ENCODE data around the gene NADK2.
"Not testable (repeated sequence)": the region's sequence is repeated elsewhere in the genome, so short reads cannot be mapped to it uniquely, and the experiment has no call there.

Gene NADK2

DNA sequence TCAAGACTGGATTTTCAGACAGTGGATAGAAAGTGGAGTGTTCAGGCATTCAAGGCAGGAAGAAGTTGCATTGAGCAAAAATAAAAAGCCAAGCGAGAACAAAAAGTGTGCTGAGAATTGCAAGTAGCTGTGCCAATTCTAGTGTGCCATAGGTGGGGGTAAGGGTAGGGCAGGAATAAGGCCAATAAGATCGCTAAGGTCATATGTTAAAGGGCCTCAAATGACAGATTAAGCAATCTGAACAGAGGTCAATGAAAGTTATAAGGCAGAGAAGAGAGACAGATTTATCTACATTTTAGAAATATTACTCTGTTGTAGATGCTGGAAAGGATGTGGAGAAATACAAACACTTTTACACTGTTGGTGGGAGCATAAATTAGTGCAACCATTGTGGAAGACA, 36.4 kb downstream of the NADK2 start:
- no peak for DNase-seq

DNA sequence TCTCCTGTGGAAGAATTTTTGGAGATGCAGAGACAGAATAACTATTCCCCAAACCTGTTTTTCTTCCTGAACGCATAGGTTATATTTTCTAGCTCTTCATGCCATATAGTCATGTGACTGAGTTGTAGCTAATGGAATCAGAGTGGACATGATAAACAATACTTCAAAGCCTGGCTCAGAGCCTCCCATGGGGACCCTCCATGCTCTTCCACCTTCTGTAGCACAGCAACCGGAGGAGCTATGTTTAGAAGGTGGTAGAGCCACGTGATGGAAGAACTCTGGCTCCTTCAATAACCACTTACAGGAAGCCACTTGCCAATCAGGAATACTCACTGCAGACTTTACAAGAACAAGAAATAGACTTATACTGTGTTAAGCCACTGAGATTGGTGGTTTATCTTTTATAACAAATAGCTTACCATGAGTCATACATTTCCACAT, 39.2 kb downstream of the NADK2 start:
- no peak for DNase-seq

DNA sequence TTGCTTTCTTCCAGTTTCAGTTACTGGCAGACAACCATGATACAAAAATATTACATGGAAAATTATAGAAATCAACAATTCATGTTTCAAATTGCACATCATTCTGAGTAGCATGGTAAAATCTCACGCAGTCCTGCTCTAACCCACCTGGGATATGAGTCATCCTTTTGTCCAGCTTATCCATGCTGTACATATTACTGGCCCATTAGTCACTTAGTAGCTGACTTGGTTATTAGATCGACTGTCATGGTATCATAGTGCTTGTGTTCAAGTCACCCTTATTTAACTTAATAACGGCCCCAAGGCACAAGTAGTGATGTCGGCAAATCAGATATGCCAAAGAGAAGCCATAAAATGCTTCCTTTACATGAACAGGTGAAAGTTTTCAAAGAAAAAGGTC, 41.2 kb downstream of the NADK2 start:
- no peak for DNase-seq

DNA sequence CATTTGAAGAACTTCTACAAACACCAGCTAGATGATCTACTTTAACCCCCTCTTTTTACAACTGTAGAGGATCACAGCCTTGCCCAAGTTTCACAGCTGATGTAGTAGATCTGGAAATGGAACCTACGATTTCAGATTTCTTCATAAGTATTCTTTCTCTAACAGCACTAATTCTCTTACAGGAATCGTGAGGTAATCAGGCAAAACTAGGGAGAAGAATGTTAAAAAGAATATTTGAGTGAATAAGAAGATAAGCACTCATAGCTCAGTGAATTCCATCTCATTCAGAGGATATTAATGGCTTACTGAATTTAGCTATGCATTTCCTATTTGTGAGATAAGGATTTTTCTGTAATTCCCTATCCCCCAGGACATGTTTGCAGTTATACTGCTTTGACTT, 42.1 kb downstream of the NADK2 start:
- no peak for DNase-seq

DNA sequence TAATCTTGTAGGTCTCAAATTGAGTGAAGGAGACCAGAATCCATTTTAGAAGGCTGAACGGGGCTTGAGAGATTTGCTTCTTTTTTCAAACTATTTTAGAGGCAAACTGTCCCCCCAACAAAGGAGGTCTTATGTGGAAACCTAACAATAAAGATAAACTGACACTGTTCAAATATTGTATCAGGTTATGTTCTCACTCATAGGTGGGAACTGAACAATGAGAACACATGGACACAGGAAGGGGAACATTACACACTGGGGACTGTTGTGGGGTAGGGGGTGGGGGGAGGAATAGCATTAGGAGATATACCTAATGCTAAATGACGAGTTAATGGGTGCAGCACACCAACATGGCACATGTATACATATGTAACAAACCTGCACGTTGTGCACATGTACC, 42.9 kb downstream of the NADK2 start:
- not testable (repeated sequence) for DNase-seq

DNA sequence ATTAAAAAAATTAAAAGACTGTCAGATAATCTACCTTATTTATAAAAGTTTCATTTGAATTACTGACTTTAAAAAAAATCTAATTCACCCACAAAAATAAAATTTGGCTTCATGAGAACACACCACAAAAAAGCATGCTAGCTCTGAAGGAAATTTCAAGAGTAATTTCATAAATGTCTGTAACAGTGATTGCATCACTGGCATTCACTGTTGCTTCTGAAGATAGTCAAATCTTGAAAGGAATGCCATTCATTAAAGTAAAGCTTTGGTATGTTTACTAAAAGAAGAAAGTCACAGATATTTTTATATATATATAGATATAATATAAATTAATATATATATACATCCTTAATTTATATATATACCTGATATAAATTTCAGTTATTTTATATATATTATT, 43.4 kb downstream of the NADK2 start:
- DNase-seq: no peak

DNA sequence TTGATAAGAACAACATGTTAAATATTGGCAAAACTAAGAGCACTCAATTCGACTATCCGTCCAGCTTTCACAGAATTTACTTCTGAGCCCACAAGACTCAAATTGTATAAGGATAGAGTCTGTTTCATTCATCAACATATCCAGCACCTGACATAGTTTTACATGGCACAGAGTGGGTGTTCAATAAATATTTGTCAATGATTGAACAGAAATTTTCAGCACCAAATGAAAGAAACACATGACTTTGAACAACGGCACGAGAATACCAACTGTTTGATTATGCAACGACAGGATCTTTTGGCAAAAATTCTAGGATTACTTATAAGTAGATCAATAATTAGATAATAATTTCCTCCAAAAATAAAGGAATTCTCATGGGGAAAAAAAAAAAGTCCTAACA, 48.0 kb downstream of the NADK2 start:
- DNase-seq: no peak

DNA sequence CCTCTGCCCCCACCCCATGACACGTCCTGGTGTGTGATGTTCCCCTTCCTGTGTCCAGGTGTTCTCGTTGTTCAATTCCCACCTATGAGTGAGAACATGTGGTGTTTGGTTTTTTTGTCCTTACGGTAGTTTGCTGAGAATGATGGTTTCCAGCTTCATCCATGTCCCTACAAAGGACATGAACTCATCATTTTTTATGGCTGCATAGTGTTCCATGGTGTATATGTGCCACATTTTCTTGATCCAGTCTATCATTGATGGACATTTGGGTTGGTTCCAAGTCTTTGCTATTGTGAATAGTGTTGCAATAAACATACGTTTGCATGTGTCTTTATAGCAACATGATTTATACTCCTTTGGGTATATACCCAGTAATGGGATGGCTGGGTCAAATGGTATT, 57.3 kb downstream of the NADK2 start:
- not testable (repeated sequence) for DNase-seq

DNA sequence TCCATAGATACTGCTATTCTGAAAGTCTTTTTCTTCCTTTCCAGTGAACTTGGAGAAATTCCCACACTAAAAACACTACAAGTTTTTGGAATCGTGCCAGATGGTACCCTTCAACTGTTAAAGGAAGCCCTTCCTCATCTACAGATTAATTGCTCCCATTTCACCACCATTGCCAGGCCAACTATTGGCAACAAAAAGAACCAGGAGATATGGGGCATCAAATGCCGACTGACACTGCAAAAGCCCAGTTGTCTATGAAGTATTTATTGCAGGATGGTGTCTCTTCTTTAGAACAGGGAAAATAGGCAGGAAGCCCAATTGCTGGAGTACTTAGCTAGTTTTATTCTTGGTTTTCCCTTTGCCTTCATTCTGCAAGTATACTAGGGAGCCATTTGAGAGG, 60.0 kb downstream of the NADK2 start:
- no peak for DNase-seq

DNA sequence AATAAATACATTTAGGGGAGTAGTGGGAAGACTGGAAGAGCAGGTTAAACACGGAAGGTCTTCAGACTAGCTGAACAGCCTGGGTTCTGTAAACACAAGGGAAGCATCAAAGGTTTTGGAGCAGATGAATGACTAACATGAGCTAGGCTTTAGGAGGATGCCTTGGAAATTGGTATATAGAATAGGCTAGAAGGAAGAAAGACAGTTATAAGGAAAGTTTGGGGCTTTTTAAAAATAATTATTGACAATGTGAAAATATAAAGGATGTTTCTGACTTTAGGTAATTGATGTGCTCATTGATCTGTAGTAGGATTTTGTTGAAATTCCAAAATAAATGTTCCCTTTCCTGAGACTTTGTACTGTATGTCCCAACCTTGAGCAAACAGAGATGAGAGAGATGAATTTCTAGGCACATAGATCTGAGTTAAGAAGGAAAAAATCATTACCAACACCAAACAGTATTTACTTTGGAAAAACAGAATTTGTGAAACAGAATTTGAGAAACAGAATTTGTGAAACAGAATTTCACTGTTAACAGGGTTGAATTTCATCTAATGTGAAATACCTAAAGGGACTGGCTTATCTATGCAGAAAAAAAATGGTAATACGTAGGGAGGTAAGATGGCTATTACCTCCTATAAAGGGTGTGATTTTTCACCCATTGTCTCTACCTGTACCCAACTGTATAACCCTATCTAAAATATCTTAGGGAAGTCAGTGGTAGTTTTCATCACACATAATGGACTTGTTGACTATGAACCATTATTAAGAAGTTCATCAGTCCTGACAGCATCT, 61.0 kb downstream of the NADK2 start:
- DNase-seq: no peak

DNA sequence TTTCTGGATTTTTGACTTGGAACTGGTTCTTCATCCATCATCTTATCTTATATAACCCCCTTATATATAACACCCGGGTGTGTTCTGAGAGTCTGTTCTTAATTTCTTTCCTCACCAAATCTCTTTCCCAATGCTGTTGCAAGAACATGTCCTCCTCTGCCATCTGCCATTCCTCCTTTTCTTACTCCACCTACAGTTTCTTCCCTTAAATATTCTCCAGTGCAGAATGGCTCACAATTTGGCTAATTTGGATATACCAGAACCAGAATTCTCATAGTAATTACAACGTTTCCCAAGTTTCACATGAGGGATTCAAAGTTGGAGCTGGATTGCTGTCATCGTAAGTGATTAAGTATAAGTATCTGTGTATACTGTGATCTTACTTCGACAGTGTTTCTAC, 61.8 kb downstream of the NADK2 start:
- DNase-seq: no peak

DNA sequence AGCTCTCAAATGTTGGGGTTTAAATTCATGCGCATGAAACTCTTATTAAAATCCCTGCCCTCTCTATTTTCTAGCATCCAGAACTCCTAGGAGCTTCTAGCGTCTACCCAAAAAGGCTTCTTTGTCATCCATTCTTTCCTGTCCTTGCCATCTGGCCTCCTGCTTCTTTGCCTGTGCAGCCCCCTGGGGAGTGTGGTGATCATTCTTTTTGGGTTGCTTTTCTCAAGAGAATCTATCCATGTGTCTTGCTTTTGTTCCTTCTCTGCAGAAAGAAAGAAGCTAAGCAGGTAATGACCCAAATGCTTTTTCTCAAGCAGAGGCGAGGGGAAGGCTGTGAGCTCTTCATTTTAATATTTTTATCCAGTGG, 63.2 kb downstream of the NADK2 start:
- no peak for DNase-seq

DNA sequence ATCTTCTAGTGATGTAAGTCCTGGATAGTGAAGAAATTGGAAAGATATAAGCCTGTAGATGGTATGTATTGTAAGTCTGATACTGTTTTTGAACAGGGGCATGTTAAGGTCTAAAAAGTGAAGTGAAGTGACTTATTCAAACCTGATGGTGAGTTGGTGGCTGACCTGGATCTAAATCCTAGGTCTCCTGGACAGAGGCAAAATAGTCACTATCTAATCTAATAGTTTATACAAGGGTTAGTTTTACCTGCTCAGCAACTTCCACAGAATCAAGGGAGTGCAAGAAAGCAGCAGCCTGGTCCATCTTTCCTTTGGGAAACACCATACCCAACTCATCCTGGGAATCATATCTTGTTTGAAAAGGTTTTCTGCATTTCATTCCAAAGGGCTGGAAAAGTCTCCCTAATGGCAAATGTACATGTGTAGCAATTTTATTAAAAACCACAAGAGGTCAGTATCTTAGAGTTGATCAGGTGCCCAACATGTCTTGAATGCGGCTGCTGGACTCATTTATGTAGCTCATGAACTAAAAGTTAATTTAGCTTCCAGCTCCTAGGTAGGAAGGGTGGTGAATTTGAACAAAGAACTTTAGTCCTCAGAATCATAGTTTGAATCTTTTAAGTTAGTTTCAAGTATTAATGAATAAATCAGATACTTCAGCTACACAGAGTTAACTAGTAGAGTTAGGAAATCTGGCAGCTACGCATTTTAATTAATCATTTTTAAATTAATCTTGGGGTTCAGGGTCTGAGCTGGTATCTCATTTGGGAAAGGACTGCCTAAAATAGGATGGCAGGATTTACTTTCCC, 63.8 kb downstream of the NADK2 start:
- no peak for DNase-seq

DNA sequence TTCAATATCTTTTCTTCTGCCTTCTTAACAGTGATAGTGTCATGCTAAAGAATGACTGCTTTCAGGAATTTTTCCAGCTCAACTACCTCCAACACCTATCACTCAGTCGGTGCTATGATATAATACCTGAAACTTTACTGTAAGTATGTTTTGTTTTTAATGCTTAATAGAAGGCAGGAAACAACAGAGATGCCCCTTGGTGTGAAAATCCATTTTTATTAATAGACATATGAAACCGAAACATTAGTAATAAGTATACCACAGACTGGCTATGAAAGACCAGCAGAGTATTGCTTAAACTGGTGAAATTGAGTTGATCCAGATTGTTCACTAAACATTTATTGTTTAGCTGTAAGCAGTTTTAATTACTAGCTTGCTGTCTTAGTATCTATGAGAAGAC, 64.6 kb downstream of the NADK2 start:
- no peak for DNase-seq

DNA sequence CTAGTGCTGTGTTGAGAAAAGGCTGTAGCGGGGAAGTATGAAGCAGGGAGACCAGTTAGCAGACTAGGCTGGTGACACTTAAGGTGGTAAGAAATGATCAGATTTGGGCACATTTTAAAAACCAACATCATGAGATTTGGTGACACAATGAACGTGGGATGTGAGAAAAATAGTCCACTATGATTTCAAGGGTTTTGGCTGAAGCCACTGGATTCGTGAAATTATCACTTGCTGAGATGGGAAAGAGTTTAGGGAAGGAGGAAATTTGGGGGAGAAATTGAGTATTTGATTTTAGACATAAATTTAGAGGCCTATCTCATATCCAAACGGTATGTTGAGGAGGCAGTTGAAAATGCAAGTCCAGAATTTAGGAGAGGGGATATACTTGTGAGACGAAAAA, 66.7 kb downstream of the NADK2 start:
- DNase-seq: no peak

DNA sequence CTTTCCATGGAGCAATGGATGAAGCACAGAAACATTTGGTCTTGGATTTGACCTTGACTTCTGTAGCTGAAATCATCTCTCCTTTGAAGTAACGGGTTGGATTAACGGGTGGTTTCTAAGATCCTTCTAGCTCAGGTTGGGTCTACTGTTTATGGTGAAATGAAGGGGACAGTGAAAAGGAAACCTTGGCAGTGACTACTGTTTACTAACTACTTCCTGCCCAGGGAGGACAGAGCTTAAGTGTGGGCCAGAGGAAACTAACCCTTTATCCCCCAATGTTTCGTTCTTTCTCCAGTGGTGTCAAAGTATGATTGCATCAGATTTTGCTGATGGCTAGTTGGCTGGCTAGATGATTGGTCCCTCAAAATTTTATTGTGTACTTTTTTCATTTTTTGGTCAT, 67.6 kb downstream of the NADK2 start:
- DNase-seq: no peak

DNA sequence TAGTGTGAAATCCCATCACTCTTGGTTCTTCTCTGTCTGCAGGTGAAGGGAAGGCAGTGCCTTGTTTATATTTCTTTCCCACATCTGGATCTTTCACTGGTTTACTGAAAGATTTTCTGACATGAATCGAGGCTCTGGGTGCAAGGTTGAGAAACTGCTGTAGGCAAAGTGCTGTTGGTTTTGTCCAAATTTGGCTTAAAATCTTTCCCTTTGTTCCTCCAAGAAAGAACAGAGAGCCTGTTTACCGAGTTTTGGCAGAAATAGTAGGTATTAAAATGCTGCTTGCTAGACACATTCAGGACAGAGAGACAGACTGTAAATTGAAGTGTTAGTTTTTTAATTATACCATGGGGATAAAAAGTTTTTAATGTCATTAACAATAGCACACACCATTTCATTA, 68.3 kb downstream of the NADK2 start:
- DNase-seq: no peak

DNA sequence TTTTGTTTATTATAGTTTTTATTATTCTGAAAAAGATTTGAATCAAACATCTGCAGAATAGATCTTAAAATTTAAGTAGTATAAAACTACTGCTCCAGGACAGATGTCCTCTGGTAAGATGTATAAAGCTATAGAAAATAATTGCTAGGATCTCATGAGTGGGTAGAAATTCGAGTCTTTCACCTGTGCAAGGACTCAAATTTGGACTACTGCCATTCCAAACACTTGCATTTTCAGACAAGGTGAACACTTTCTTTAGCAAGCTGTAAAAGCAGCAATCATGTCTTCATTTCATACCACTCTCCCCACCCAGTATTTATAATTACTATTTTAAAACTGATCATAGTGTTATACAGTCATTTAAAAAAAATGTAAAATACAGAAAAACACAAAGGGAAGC, 69.1 kb downstream of the NADK2 start:
- DNase-seq: no peak

DNA sequence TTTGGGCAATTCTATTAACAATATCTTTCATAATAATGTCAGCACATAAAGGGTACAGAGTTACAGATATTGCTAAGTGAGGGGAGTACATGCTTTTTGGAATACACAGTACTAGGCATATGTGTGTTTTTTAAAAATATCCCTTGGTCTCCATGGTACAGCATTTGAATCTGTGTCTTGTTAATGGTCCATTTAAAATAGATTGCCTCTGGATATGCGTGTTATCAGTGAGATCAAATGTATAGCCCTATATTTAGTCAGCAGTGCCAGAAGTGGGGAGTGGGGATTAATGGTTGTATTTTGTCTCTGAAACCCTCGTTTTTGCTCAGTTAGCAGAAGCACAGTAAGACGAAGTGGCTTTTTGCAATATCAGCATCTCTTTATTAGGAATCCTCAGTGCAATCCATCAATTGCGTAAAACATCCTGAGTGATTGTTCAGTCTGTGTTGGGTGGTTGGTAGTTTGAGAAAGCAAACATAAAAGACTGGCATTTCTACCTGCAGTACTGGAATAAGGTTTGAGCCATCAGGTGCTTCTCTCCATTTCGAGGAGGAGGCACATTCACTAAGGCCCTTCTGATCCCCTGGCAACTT, 70.8 kb downstream of the NADK2 start:
- no peak for DNase-seq

DNA sequence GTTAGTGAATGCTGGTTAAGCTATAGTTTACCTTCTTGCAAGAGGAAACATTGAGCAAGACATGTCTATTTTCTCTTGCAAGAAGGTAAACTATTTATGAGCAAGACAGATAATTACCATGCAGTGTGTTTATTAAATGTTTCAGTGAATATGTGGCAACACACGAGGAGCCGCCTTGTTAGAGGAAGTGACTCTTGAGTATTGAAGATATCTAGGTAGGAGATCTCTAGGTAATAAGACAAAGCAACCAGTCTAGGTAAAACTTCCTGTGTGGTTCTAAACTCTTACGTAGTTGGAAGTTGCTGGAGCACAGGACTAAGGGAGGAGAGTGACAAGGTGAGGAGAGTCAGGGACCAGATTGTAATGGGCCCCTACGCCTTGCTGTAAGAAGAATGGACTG, 73.0 kb downstream of the NADK2 start:
- DNase-seq: no peak

DNA sequence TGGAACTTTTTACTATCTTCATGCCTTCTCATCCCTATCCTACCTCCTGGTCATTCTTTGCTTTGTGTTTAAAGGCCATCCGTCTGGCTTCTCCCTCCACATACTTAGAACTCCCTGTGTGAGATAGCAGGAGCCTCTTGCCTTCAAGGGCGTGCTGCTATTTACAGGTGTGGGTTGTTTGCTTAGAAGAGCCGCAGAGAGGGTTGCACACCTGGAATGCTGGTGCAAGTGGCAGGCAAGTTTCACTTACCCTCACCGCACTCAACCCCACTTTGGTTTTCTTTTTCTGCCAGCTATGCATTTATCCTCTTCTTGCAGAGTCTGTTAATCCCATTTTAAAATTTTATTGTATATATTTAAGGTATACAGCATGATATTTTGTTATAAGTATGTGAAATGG, 77.3 kb downstream of the NADK2 start:
- no peak for DNase-seq

DNA sequence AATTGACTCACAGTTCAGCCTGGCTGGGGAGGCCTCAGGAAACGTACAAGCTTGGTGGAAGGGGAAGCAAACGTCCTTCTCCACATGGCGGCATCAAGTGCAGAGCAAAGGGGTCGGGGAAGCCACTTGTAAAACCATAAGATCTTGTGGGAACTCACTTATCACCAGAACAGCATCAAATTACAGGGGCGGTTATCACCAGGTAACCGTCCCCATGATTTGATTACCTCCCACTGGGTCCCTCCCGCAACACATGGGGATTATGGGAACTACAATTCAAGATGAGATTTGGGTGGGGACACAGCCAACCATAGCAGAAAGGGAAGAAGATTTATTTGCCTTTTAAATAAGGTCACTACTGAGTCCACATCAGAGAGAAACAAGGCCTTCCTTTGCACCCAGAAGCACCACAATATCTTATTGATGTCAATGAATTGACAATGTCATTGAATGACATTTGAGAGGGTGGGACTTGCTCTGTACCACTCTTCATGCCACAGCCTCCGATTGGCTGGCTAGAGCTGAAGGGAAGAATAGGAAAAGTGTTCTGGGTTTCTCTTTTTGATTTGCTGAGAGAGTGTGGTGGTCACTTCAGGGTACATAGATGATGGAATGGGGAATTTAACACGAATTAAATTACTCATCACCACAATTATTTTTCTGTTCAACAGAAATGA, 78.8 kb downstream of the NADK2 start:
- DNase-seq: no peak

DNA sequence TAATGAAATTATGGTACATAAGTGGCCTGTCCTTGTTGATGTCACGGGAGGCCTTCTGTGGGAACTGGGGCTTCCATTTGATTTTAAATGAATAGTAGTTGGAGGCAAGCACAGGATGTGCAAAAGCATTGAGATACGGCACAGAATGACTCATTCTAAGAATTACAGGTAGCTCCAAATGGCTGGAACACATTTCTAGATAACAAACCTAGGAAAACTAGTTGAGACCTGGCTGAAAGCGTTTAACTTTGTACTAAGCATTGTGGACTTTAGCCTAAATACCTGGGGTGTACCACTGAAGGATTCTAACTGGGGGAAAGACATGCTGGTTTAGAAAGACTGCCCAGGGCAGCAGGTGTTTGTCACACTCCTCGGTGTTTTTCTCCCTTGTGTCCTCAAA, 80.4 kb downstream of the NADK2 start:
- DNase-seq: no peak

DNA sequence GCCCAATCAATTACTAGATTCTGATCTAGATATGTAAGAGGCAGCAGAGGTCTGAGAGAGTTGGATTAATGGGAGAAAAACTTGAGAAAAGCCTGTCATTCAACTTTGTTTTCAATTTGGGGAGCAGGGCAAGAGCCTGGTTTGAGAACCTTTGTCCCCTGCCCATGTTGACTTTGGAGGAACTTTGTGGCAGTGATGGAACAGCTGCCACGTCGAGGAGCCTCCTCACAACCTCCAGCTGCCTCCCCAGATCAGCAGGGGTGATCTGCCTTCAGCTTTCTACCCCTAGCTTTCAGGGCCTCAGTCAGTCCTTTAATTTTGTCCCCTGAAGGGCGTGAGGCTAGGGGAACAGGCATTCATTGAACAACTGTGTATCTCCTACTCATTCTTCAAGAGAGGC, 81.1 kb downstream of the NADK2 start:
- DNase-seq: no peak
